KMS-11 (cell line): ENCODE results near the gene PGGHG.

Experiments used
- H2AFZ ChIP-seq: fragments of 200-600 bp; sonication (generic); 2 replicates; pipeline ENCODE4 v1.6.1; 2016; ENCODE audit warnings: antibody characterized with exemption, mixed run types, low read depth
- H3K27ac ChIP-seq: fragments of 200-600 bp; sonication (generic); 2 replicates; pipeline ENCODE4 v1.6.1; 2016; ENCODE audit warnings: mild to moderate bottlenecking, mixed run types
- H3K27me3 ChIP-seq: fragments of 200-600 bp; sonication (generic); 2 replicates; pipeline ENCODE4 v1.6.1; 2017; ENCODE audit warnings: mild to moderate bottlenecking, low read depth, mixed run types, moderate library complexity; ENCODE audit not compliant: insufficient read depth
- H3K36me3 ChIP-seq: fragments of 200-600 bp; sonication (generic); 2 replicates; pipeline ENCODE4 v1.6.1; 2017; ENCODE audit warnings: mild to moderate bottlenecking, mixed run types; ENCODE audit not compliant: insufficient read depth
- H3K4me1 ChIP-seq: fragments of 200-600 bp; sonication (generic); 2 replicates; pipeline ENCODE4 v1.6.1; 2016; ENCODE audit warnings: mild to moderate bottlenecking, low read depth, mixed run types; ENCODE audit not compliant: poor library complexity, severe bottlenecking
- H3K4me2 ChIP-seq: fragments of 200-600 bp; sonication (generic); 2 replicates; pipeline ENCODE4 v1.7.0; 2016; ENCODE audit warnings: mild to moderate bottlenecking, mixed run types
- H3K4me3 ChIP-seq: fragments of 200-600 bp; sonication (generic); IDR thresholded peaks from 2 replicates; pipeline ENCODE4 v1.6.1; 2017; ENCODE audit warnings: low read depth, low read length, mixed read lengths; ENCODE audit not compliant: insufficient read depth
- H3K79me2 ChIP-seq: fragments of 200-600 bp; sonication (generic); 2 replicates; pipeline ENCODE4 v1.6.1; 2016; ENCODE audit warnings: low read depth, mixed run types; ENCODE audit not compliant: insufficient read depth
- H3K9ac ChIP-seq: fragments of 200-600 bp; sonication (generic); 2 replicates; pipeline ENCODE4 v1.6.1; 2016; ENCODE audit warnings: mild to moderate bottlenecking, mixed run types
- H4K20me1 ChIP-seq: fragments of 200-600 bp; sonication (generic); 2 replicates; pipeline ENCODE4 v1.6.1; 2016; ENCODE audit warnings: mild to moderate bottlenecking, mixed run types; ENCODE audit not compliant: insufficient read depth
- CTCF ChIP-seq: fragments of 200-600 bp; sonication (generic); conservative IDR thresholded peaks from 2 replicates; pipeline ENCODE4 v1.6.1; 2017; ENCODE audit warnings: low read depth, mild to moderate bottlenecking, antibody characterized with exemption, low read length, moderate library complexity, mixed read lengths

The PGGHG gene

DNA sequence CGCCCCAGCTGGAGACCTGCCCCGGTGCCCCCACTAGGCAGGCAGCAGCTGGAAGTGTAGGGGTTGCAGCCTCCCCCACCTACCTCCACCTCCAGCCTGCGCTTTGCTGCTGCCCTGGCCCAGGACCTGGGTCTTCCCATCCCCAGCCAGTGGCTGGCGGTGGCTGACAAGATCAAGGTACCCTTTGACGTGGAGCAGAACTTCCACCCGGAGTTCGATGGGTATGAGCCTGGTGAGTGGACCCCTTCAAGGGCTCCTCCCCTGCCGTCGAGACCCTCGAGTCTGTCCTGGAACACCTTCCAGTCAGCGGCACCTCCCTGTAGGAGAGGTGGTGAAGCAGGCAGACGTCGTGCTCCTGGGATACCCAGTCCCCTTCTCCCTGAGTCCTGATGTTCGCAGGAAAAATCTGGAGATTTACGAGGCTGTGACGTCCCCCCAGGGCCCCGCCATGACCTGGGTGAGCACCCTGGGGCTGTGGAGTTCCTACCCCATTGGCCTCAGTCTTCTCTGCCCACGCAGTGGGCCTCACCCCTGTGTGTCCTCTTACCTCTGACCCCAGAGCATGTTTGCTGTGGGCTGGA lies 4.4 kb downstream of the PGGHG start:
- Histone ChIP-seq H2AFZ (no peak overlapping the region), H3K27ac (no peak overlapping the region), H3K4me3 (no peak overlapping the region), H3K4me2 (no peak overlapping the region), H3K79me2 (no peaks in the 10 kb centered on the region), H4K20me1 (no peaks in the 10 kb centered on the region), H3K9ac (no peak overlapping the region), H3K27me3 (peaks cover 2% of the 10 kb centered on the region), H3K36me3 (no peaks in the 10 kb centered on the region), H3K4me1 (peaks cover 14% of the 10 kb centered on the region)
- TF ChIP-seq CTCF, result no peak

DNA sequence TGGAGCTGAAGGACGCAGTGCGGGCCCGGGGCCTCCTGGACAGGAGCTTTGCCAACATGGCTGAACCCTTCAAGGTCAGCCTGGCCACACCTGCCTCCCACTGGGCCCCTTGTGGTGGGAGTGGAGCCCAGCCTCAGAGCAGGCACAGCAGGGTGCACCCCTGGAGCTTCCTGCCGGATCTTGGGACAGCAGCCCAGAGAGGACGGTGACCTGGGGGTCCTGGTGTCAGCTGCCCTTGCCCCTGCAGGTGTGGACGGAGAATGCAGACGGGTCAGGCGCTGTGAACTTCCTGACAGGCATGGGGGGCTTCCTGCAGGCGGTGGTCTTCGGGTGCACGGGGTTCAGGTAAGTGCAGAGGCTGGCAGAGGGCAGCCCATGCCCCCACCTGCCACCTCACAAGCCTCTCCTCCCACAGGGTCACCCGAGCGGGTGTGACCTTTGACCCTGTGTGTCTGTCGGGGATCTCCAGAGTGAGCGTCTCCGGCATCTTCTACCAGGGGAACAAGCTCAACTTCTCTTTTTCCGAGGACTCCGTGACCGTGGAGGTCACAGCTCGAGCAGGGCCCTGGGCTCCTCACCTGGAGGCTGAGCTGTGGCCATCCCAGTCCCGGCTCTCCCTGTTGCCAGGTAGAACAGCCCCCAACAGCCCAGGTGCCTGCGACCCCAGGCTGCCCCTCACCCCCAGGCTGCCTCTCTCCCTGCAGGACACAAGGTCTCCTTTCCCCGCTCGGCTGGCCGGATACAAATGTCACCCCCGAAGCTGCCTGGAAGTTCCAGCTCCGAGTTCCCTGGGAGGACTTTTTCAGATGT lies 5.1 kb downstream of the PGGHG start:
- Histone ChIP-seq H3K9ac (no peak overlapping the region), H2AFZ (no peak overlapping the region), H3K27ac (no peak overlapping the region), H3K36me3 (no peaks in the 10 kb centered on the region), H3K4me3 (no peak overlapping the region), H4K20me1 (no peaks in the 10 kb centered on the region), H3K4me2 (no peak overlapping the region), H3K79me2 (no peaks in the 10 kb centered on the region), H3K27me3 (no peaks in the 10 kb centered on the region; the same call in 1 of the 2 replicates), H3K4me1 (peaks cover 17% of the 10 kb centered on the region)
- TF ChIP-seq CTCF, result no peak

DNA sequence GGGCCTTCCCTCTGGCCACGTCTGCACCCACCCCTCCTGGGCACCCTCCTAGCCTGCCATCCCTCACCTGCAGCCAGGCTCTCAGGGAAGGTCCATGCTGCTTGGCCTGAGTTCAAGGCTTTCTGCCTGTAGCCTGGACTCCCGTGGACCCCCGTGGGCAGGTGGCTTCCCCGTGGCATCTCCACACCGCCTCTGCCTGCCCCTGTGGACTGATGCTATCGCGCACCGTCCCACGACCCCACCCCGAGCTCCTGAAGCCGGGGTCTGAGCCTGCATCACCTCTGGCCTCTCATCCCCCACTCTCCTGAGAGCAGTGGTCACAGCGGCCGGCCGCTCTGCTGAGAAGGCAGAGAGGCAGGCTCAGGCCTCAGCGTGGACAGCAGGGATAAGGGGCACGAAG lies 5.9 kb downstream of the PGGHG start:
- no peaks in the 10 kb centered on the region for H4K20me1 ChIP-seq
- no peak overlapping the region for H3K4me3 ChIP-seq
- H3K4me1 ChIP-seq, result peaks cover 17% of the 10 kb centered on the region
- no peak overlapping the region for H2AFZ ChIP-seq
- H3K36me3 ChIP-seq, result no peaks in the 10 kb centered on the region
- no peak for TF ChIP-seq CTCF
- H3K9ac ChIP-seq, result no peak overlapping the region
- H3K79me2 ChIP-seq, result no peaks in the 10 kb centered on the region
- H3K27me3 ChIP-seq, result peaks cover 1% of the 10 kb centered on the region; the same call in 1 of the 2 replicates
- no peak overlapping the region for H3K27ac ChIP-seq
- no peak overlapping the region for H3K4me2 ChIP-seq

DNA sequence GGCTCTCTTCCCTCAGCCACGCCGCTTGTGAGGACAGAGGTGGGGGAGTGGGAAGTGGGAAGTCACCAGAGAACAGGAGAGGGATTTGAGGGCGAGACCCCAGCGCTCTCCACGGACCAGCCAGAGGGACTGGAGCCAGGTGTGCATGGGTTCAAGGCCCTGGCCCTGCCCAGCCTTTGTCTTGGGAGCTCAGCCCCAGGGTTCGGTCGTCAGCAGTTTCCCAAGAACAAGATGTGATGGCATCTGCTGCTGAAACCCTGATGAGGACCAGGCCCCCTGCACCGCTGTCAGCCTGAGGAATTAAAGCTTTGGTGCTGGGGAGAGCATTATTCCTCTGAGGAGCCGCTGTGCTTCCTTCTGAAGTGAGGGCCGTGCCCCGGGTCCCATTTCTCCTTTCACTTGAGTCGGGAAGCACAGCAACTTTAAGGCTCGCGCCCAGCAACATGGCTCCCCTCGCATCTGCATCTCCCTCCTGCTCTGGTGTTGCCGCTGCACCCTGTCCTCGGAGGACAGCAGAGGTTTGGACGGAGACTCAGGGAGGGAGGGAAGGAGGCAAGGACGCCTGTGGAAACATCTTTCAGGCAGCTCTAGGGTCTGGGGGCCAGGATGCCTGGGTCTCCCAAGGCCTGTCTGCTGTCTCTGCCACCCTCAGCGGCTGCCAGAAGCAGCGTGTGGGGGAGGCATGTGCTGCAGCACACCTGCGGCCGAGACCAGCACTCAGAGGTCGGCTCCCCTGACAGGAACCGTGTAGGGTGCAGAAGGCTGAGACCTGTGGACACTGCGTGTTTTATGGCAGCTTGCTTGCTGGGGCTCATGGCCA lies 6.6 kb downstream of the PGGHG start:
- Histone ChIP-seq H2AFZ (no peak overlapping the region), H4K20me1 (no peaks in the 10 kb centered on the region), H3K36me3 (no peaks in the 10 kb centered on the region), H3K4me1 (peaks cover 17% of the 10 kb centered on the region), H3K4me2 (no peak overlapping the region), H3K27ac (no peak overlapping the region), H3K27me3 (peaks cover 9% of the 10 kb centered on the region; the same call in 1 of the 2 replicates), H3K9ac (no peak overlapping the region), H3K4me3 (no peak overlapping the region), H3K79me2 (no peaks in the 10 kb centered on the region)
- TF ChIP-seq CTCF, result no peak
